ENCODE measurements around the gene TSHZ2. TPM values are rescaled to one million over a fixed set of nuclear protein-coding genes. Genes with fewer than 3 reads are reported as not detected.

Gene TSHZ2
- total RNA-seq, 1 donor from 2014 or later, result 12.6 TPM

GRCh38 chr20:53510704-53511103 lies 538.5 kb downstream of the TSHZ2 start:
- intact Hi-C loops (cut with DNase I), result no loop called here
- no peak overlapping the region for H3K4me3 ChIP-seq
- H3K27me3 ChIP-seq (ENCODE audit: low read depth), result no peaks in the 10 kb centered on the region
- TF ChIP-seq, protein P1, sequence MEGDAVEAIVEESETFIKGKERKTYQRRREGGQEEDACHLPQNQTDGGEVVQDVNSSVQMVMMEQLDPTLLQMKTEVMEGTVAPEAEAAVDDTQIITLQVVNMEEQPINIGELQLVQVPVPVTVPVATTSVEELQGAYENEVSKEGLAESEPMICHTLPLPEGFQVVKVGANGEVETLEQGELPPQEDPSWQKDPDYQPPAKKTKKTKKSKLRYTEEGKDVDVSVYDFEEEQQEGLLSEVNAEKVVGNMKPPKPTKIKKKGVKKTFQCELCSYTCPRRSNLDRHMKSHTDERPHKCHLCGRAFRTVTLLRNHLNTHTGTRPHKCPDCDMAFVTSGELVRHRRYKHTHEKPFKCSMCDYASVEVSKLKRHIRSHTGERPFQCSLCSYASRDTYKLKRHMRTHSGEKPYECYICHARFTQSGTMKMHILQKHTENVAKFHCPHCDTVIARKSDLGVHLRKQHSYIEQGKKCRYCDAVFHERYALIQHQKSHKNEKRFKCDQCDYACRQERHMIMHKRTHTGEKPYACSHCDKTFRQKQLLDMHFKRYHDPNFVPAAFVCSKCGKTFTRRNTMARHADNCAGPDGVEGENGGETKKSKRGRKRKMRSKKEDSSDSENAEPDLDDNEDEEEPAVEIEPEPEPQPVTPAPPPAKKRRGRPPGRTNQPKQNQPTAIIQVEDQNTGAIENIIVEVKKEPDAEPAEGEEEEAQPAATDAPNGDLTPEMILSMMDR (IDR thresholded peaks at IDR 0.05), result no peak
- H3K27ac ChIP-seq, result no peak overlapping the region
- no peaks in the 10 kb centered on the region for H3K9me3 ChIP-seq
- DNase-seq (no peak), ATAC-seq (peak in 1 of 2 donors; percentile 27)
- no peaks in the 10 kb centered on the region for H3K36me3 ChIP-seq
- H3K4me1 ChIP-seq, result no peaks in the 10 kb centered on the region

GRCh38 chr20:53512076-53512475 lies 539.9 kb downstream of the TSHZ2 start:
- Histone ChIP-seq H3K36me3 (no peaks in the 10 kb centered on the region), H3K9me3 (no peaks in the 10 kb centered on the region), H3K4me3 (no peak overlapping the region), H3K4me1 (no peaks in the 10 kb centered on the region), H3K27me3 (ENCODE audit: low read depth) (no peaks in the 10 kb centered on the region), H3K27ac (no peak overlapping the region)
- no peak for DNase-seq
- TF ChIP-seq, protein P1 (IDR thresholded peaks at IDR 0.05), result no peak
- ATAC-seq, result no peak
- intact Hi-C loops (cut with DNase I), result no loop called here

DNA sequence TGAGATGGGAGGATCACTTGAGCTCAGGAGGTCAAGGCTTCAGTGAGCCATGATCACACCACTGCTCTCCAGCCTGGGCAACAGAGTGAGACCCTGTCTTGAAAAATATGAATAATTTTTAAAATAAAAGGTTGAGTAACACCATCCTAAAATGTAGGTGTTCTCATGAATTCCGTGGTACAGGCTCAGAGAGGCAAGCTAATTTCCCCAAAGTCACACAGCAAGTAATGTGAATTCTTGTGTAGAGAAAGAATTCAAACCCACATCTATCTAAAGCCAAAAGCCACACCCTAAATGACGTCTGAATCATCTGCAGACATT lies 541.0 kb downstream of the TSHZ2 start:
- DNase-seq, result no peak
- H3K36me3 ChIP-seq, result no peaks in the 10 kb centered on the region
- H3K4me1 ChIP-seq, result no peaks in the 10 kb centered on the region
- TF ChIP-seq, protein P1 (IDR thresholded peaks at IDR 0.05), result no peak
- no peak overlapping the region for H3K27ac ChIP-seq
- no peak for ATAC-seq
- no peaks in the 10 kb centered on the region for H3K27me3 ChIP-seq (ENCODE audit: low read depth)
- H3K9me3 ChIP-seq, result no peaks in the 10 kb centered on the region
- intact Hi-C loops (cut with DNase I), result no loop called here
- no peak overlapping the region for H3K4me3 ChIP-seq

- H3K36me3 ChIP-seq, result no peaks in the 10 kb centered on the region
- H3K9me3 ChIP-seq, result no peaks in the 10 kb centered on the region
- intact Hi-C loops (cut with DNase I), result no loop called here
- ATAC-seq (peak; percentile 23 to 35), DNase-seq (no peak)
- H3K4me3 ChIP-seq, result no peak overlapping the region
- H3K27ac ChIP-seq, result no peak overlapping the region
- H3K27me3 ChIP-seq (ENCODE audit: low read depth), result no peaks in the 10 kb centered on the region
- H3K4me1 ChIP-seq, result no peaks in the 10 kb centered on the region
- TF ChIP-seq, protein P1 (IDR thresholded peaks at IDR 0.05), result no peak
Observed at GRCh38 chr20:53513489-53514298, 541.5 kb downstream of the TSHZ2 start.

DNA sequence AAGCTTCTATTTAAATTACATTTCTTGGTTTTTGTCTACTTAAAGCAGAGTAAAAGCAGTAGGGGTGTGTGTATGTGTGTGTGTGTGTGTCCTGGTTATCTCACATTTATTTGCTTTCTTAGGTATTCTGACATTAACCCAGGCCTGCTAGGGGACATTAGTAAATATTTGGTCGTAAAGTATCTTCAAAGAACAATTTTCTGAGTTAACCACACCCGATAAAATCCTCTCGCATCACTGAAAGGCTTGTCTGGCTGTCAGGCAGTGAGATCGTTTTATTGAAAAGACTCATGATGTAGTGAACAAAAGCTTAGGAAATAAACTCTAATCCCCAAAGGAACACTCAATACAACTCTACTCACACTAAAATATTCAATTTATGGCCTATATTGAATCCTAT lies 543.6 kb downstream of the TSHZ2 start:
- intact Hi-C loops (cut with DNase I), result no loop called here
- no peak for ATAC-seq
- TF ChIP-seq, protein P1 (IDR thresholded peaks at IDR 0.05), result no peak
- no peaks in the 10 kb centered on the region for H3K36me3 ChIP-seq
- H3K9me3 ChIP-seq, result no peaks in the 10 kb centered on the region
- no peak overlapping the region for H3K27ac ChIP-seq
- no peak overlapping the region for H3K4me3 ChIP-seq
- no peaks in the 10 kb centered on the region for H3K27me3 ChIP-seq (ENCODE audit: low read depth)
- H3K4me1 ChIP-seq, result no peaks in the 10 kb centered on the region
- no peak for DNase-seq
